ENCODE measurements around the gene CPEB4.
A peak's percentile ranks its signal among the peaks of the same experiment; 100 is the strongest.

The CPEB4 gene

DNA sequence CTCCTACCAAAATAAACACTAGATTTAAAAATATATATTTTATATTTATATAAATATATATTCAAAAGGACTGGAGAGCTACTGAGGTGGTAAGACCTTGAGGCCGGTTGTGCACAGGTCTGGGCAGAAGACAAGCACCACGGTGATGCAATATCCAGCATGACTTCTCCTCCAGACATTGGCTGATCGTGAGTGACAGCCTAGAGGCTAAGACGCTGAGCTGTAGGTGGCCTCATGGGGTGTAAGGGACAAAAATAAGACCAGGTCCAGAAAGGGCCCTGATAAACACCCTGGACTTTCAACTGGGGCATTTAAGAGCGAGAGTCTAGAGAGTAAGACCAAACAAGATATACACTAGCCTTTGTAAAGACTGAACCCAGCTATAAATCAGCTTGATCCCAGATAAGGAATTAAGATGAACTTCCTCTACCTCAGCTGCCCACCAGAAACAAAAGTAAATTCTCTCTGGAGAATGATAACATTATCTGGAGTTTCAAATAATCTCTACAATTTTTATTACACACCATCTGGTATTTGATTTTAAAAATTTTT is 86.6 kb downstream of the CPEB4 start:
- DNase-seq (ENCODE audit: low spot score): no peak

DNA sequence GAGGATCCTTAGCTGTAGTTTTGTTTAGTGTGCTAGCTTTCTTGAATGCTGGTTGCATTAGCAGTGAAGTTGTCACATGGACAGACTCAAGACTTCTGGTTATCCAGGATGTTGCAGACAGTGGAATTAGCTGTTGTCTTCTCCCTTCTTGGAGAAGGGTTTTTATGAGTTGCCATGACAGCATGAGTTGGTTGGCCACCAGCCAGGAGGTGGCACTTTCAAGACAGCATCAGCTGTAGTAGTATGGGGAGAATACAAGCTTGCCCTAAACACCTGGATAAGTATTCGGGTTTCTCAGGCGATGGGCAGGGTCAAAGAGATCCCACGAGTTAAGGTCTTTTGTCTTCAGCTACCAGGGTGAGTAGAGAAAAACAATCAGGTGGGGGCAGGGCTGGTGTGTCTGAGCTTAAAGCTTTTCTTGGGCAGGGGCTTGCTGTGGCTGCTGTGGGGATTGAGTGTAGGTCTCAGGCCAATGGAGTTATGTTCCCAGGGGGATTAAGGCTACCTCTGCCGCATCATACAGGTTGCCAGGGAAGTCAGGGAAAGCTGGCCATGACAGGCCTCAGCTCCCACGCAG is 93.1 kb downstream of the CPEB4 start:
- no peak for DNase-seq (ENCODE audit: low spot score)

DNA sequence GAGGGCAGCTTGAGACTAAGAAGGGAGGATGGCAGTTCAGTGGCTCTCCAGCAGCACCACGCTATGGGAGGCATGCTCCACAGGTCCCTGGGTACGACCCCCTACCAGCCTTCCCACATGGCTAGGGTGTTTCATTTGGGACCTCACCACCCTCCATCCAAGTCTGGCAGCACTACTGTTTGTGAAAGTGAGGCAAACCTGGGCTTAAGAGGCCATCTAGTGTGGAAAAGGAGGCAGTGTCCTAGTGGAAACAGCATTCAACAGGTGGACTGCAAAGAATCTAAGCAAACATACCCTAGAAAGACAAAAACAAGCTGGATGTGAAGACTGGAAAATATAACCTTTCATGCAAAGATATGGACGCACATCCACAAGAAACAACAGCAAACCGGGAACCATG is 96.1 kb downstream of the CPEB4 start:
- peak; percentile 51 for DNase-seq (ENCODE audit: low spot score)

DNA sequence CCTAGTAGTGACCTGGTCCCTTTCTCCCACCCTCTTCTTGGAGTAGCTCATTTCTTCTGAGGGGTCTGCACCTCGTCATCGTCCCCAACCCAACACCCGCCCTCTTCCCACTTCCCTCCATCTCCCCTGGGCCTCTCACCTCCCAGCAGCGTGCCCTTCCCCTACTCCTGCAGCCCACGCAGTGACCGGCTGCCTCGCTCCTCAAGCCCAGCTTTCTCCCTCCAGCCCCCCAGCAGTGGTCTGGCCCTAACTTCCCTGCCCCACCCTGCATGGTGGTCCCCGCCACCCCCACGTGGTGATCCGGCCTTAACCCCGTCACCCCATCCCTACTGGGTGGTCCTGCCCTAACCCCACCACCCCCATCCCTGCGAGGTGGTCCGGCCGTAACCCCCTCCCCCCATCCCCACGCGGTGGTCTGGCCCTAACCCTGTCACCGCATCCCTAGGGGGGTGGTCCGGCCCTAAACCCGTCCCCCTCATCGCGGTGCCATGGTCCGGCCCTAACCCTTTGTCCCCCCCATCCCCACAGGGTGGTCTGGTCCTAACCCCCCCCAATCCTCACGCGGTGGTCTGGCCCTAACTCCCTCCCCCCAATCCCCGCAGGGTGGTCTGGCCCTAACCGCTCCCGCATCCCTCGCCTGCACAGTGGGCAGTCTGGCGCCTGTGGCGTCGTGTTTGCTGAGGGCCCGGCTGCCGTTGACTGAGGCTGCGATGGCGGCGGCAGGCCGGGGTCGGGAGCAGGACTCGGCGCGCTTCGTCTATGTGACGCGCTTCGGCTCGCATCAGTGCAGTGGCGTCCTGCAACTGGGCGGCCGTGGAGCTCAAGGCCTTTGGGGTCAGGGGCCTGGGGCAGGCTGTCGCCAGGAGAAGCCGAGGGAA is 100.6 kb downstream of the CPEB4 start, which contains the start of gene C5orf47:
Gene C5orf47 (plus strand): TSS at position 617 of the 878 bp plus-strand sequence. CDS start 94 bp downstream, at position 711.
- DNase-seq (ENCODE audit: low spot score): peak; percentile 42

DNA sequence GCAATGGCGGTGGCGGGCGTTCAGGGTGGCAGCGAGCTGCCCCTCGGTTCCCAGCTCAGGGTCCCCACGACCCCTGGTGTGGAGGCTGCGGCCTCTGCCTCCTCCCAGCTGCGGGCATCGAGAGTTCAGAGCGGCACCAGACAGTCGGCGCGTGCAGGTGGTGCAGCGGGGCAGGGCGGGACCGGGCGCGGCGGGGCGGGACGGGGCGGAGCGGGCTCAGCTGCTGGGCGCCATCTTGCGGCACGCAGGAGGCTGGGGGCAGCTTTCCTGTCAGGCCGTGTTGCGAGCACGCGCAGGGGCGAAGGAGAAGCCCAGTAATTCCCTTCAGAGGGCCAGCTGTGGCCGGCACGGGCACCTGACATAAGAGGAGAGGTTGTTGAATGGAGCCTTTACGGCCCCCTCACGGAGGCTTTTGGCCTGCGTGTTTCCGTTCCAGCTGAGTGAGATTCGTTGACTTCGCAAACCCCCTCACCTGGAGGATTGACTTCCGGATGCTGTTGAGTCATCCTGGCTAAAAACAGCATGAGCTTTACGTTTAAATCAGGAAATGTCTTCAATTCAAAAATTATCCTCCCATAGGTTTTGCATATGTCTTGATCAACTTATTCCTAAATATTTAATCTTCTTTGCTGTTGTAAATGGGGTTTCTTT is 101.4 kb downstream of the CPEB4 start:
- no peak for DNase-seq (ENCODE audit: low spot score)

DNA sequence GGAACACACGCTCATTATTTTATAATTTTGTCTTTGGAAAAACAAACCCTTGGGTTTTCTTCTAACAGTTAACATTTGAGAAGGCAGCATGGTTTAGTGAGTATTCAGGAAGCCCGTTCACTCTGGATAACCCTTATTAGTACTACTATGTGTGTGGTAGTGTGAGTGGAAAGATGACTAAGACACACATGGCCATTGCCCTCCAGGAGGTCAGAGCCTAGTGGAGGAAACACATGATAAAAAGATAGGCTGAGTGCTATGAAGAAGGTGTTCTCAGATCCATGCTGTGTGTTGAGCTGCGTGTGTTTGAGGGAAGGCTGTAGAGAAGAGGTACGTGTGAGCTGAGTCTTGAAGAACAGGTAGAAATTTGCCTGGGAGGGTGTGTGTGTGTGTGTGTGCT is 109.2 kb downstream of the CPEB4 start:
- DNase-seq (ENCODE audit: low spot score): no peak

DNA sequence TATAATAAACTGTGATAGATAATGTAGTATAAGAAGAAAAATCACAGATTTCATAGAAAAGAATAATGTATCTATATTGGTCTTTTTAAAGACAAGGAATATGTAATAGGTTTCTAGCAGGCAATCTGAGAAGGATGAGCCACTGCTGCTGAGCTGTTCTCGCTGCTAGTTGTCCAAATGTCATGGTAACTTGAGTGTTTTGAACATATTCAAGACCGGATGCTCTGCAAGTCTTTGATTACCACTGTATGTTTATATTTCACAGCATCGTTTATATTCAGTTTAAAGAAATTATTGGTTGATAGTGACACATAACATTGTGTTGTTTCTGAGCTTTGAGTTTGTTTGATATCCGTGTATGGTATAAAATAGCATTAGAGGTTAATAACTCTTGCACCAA is 110.4 kb downstream of the CPEB4 start:
- DNase-seq (ENCODE audit: low spot score): no peak

DNA sequence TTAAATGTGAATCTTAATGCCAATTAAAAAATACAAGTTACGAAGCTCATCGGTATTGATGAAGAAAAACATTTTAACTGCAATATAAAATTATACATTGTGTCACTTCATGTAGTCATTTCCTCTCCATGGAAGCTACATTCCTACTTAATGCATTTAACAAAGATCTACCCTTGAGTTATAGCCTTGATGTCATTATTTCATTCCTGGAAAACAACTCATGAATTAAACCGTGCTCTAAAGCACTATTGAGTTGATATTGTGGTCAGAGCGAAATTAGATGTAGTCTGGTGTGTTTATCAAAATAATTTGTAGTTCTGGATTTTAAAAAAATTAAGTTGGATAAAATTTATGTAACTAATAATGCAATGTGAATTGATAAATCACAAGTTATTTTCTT is 111.9 kb downstream of the CPEB4 start:
- no peak for DNase-seq (ENCODE audit: low spot score)

DNA sequence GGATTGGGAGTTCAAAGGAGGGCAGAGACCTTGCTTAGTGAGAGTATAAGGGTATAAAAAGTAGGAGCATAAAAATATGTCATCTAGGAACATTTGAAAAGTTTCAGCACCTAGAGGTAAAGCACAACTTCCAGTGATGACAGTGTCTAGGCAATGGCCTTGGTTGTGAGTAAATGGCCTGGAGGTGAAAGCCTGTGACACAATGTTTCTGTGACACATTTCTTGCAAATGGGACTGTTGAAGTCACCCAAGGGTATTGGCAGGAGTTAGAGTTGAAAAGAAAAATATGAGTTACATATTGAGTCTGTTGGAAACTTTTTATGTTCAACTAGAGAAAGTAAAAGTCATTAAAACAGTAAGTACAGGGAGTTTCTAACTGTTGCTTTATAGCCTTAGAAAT is 115.6 kb downstream of the CPEB4 start:
- no peak for DNase-seq (ENCODE audit: low spot score)

DNA sequence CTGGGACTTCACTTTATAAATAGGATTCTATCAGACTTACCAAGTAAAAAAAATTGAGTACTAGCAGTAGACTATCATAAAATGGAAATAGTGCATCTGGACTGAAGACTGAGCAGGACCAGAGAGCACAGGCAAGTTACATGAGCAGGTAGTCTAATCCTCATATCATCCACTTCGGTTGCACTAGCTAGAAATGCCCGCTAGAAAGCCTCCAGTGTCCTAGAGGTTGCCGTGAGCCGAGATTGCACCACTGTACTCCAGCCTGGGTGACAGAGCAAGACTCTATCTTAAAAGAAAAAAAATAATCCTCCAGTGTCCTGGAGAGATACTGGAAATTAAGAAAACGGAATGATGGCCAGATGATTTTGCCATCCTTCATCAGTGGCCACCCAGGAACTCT is 120.8 kb downstream of the CPEB4 start:
- no peak for DNase-seq (ENCODE audit: low spot score)

DNA sequence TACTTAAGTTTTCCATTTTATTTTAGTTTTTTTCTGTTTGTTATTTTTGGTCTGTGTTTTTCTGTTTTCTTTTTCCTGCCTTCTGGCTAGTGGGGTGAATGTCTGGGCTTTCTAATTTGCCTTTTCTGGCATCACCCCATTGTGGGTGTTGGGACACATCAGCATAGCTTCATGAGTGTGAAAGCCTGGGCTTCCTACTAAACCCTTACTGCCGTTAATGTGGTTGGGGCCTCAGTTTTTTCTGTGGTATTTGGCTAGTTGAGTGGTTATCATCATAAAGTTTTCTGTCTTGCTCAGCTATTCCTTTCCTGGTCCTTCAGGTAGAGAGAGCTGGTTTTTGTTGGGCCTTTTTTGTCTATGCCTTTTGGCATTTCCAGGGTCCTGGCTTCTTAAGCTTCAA is 122.2 kb downstream of the CPEB4 start:
- no peak for DNase-seq (ENCODE audit: low spot score)

DNA sequence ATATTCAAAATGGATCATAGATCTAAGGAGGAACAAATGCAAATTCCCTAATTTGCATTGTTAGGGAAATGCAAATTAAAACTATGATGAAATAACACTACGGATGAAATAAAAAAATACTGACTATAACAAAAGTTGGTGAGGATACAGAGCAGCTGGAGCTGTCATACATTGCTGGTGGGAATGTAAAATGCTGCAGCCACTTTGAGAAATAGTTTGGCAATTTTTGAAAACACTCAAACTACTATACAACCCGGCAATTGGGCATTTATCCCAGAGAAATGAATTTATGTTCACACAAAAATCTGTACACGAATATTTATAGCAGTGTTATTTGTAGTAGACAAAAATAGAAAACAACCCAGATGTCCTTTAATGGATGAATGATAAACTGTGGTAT is 123.3 kb downstream of the CPEB4 start:
- DNase-seq (ENCODE audit: low spot score): no peak
